Muscle of leg (tissue), 16 donors: ENCODE data around the gene SYNCRIP. TPM values are rescaled to one million over a fixed set of nuclear protein-coding genes. Genes with fewer than 3 reads are reported as not detected.
"Not testable (repeated sequence)": the region's sequence is repeated elsewhere in the genome, so short reads cannot be mapped to it uniquely, and the experiment has no call there.

Experiments used
- DNase-seq: peaks from one replicate; pipeline ENCODE4 v3.0.0; 2013
- H3K27ac ChIP-seq: one replicate; pipeline ENCODE4 v1.5.1; 2013; ENCODE audit warnings: mild to moderate bottlenecking, low read length, control low read depth
- H3K27me3 ChIP-seq: one replicate; pipeline ENCODE4 v1.6.1; 2013; ENCODE audit warnings: low read length; ENCODE audit not compliant: control insufficient read depth, insufficient read depth
- H3K36me3 ChIP-seq: one replicate; pipeline ENCODE4 v1.6.1; 2013; ENCODE audit warnings: low read length; ENCODE audit not compliant: control insufficient read depth, insufficient read depth
- H3K4me1 ChIP-seq: one replicate; pipeline ENCODE4 v1.6.1; 2013; ENCODE audit warnings: low read length; ENCODE audit not compliant: control insufficient read depth, insufficient read depth
- H3K4me3 ChIP-seq: one replicate; pipeline ENCODE4 v1.5.1; 2013; ENCODE audit warnings: low read length, control low read depth
- H3K9me3 ChIP-seq: replicated peaks from 2 replicates; pipeline ENCODE4 v1.6.1; 2013; ENCODE audit warnings: low read depth, low read length; ENCODE audit not compliant: control insufficient read depth
- WGBS: methylation state at CpG from one replicate; pipeline ENCODE4 v1.1.5; 2013; ENCODE audit warnings: missing lambda C conversion rate; ENCODE audit not compliant: insufficient coverage; 5-methylcytosine and 5-hydroxymethylcytosine counted together
- long read RNA-seq, 11 donors: transcript quantifications; one replicate each; lab custom pipeline, GENCODE V29; 2026
- polyA plus RNA-seq, 8 donors: library from polyadenylated mRNA; unstranded; fragments of 120-200 nt; gene quantifications; one replicate each; pipeline versions ENCODE4 v1.2.1 to v1.2.3, GENCODE V29; 2013; ENCODE audit warnings: inconsistent platforms in 1 of 8, low replicate concordance in 1 of 8; ENCODE audit not compliant: insufficient read length in 8 of 8, insufficient read depth in 1 of 8
- total RNA-seq: library from RNA; stranded (reverse); fragments of 120-200 nt; gene quantifications from one replicate; pipeline ENCODE4 v1.2.4, GENCODE V29; 2013

Gene SYNCRIP
- 56.3 TPM for total RNA-seq
- polyA plus RNA-seq: 100 to 1,000 TPM in 5 of 8 donors, 10 to 100 TPM in 3; 74.7 to 126 (median 101) TPM
- long read RNA-seq, donor 1, partial matches to known transcripts: 7 of 8 reads
- long read RNA-seq, donor 1, other reads (novel, unspliced or antisense): 0 of 8 reads
- long read RNA-seq, donor 2: 0 reads
- long read RNA-seq, donor 3, full-length matches to known transcripts: 6 of 26 reads
- long read RNA-seq, donor 3, partial matches to known transcripts: 20 of 26 reads
- long read RNA-seq, donor 3, other reads (novel, unspliced or antisense): 0 of 26 reads
- long read RNA-seq, donor 4, full-length matches to known transcripts: 1 of 7 reads
- long read RNA-seq, donor 4, partial matches to known transcripts: 6 of 7 reads
- long read RNA-seq, donor 4, other reads (novel, unspliced or antisense): 0 of 7 reads
- long read RNA-seq, donor 5, full-length matches to known transcripts: 19 of 109 reads
- long read RNA-seq, donor 5, partial matches to known transcripts: 90 of 109 reads
- long read RNA-seq, donor 5, other reads (novel, unspliced or antisense): 0 of 109 reads
- long read RNA-seq, donor 6, full-length matches to known transcripts: 8 of 29 reads
- long read RNA-seq, donor 6, partial matches to known transcripts: 21 of 29 reads
- long read RNA-seq, donor 6, other reads (novel, unspliced or antisense): 0 of 29 reads
- long read RNA-seq, donor 7, full-length matches to known transcripts: 9 of 56 reads
- long read RNA-seq, donor 7, partial matches to known transcripts: 47 of 56 reads
- long read RNA-seq, donor 7, other reads (novel, unspliced or antisense): 0 of 56 reads
- long read RNA-seq, donor 8, full-length matches to known transcripts: 9 of 20 reads
- long read RNA-seq, donor 8, partial matches to known transcripts: 11 of 20 reads
- long read RNA-seq, donor 8, other reads (novel, unspliced or antisense): 0 of 20 reads
- long read RNA-seq, donor 9, full-length matches to known transcripts: 5 of 54 reads
- long read RNA-seq, donor 9, partial matches to known transcripts: 49 of 54 reads
- long read RNA-seq, donor 9, other reads (novel, unspliced or antisense): 0 of 54 reads
- long read RNA-seq, donor 10, full-length matches to known transcripts: 6 of 57 reads
- long read RNA-seq, donor 10, partial matches to known transcripts: 51 of 57 reads
- long read RNA-seq, donor 10, other reads (novel, unspliced or antisense): 0 of 57 reads
- long read RNA-seq, donor 11, full-length matches to known transcripts: 3 of 37 reads
- long read RNA-seq, donor 11, partial matches to known transcripts: 34 of 37 reads
- long read RNA-seq, donor 11, other reads (novel, unspliced or antisense): 0 of 37 reads

- H3K4me3 ChIP-seq: peak within 1 kb of the TSS; percentile 98
- peak; percentile 100 for DNase-seq
- peaks cover 10% of the 10 kb centered on the region for H3K36me3 ChIP-seq
- peaks cover 4% of the 10 kb centered on the region for H3K4me1 ChIP-seq
- no peaks in the 10 kb centered on the region for H3K27me3 ChIP-seq
- no peaks in the 10 kb centered on the region for H3K9me3 ChIP-seq
- H3K27ac ChIP-seq: peak within 1 kb of the TSS; percentile 100
- WGBS: under 1% methylated on average over 55 of the region's 76 CpGs
These were observed at the start of gene SYNCRIP for GRCh38 chr6:85642774-85643536. Gene SYNCRIP (minus strand): TSS chr6:85642886. CDS start chr6:85641439, 1,447 bp downstream.

GRCh38 chr6:85691478-85691877 is 48.8 kb upstream of the SYNCRIP start:
- Histone ChIP-seq H3K27ac (no peak overlapping the region), H3K9me3 (no peaks in the 10 kb centered on the region), H3K4me1 (no peaks in the 10 kb centered on the region), H3K27me3 (no peaks in the 10 kb centered on the region), H3K36me3 (no peaks in the 10 kb centered on the region), H3K4me3 (no peak overlapping the region)
- WGBS: 100% methylated on average over 1 of the region's 1 CpG
- DNase-seq: no peak

- H3K4me3 ChIP-seq: no peak overlapping the region
- no peaks in the 10 kb centered on the region for H3K36me3 ChIP-seq
- DNase-seq: no peak
- no peaks in the 10 kb centered on the region for H3K4me1 ChIP-seq
- H3K9me3 ChIP-seq: no peaks in the 10 kb centered on the region
- H3K27ac ChIP-seq: no peak overlapping the region
- no peaks in the 10 kb centered on the region for H3K27me3 ChIP-seq
These were observed 47.4 kb upstream of the SYNCRIP start for GRCh38 chr6:85690071-85690470.

- Histone ChIP-seq H3K9me3 (no peaks in the 10 kb centered on the region), H3K4me1 (no peaks in the 10 kb centered on the region), H3K4me3 (no peak overlapping the region), H3K27ac (no peak overlapping the region), H3K36me3 (no peaks in the 10 kb centered on the region), H3K27me3 (no peaks in the 10 kb centered on the region)
- DNase-seq: no peak
- WGBS: 89% methylated on average over 3 of the region's 4 CpGs
These were observed 43.0 kb upstream of the SYNCRIP start for GRCh38 chr6:85685713-85686112.

- Histone ChIP-seq H3K9me3 (no peaks in the 10 kb centered on the region), H3K27me3 (no peaks in the 10 kb centered on the region), H3K4me1 (no peaks in the 10 kb centered on the region), H3K36me3 (no peaks in the 10 kb centered on the region), H3K27ac (no peak overlapping the region), H3K4me3 (no peak overlapping the region)
- 80% methylated on average over 1 of the region's 2 CpGs for WGBS
- no peak for DNase-seq
These were observed 42.1 kb upstream of the SYNCRIP start for GRCh38 chr6:85684809-85685171.

GRCh38 chr6:85684133-85684808 is 41.6 kb upstream of the SYNCRIP start:
- Histone ChIP-seq H3K4me1 (peaks cover under 1% of the 10 kb centered on the region), H3K36me3 (no peaks in the 10 kb centered on the region), H3K27ac (no peak overlapping the region), H3K9me3 (no peaks in the 10 kb centered on the region), H3K4me3 (no peak overlapping the region), H3K27me3 (no peaks in the 10 kb centered on the region)
- WGBS: no CpG with 5 or more reads among the region's 2 CpGs
- DNase-seq: no peak

GRCh38 chr6:85681899-85682298 is 39.2 kb upstream of the SYNCRIP start:
- no CpG with 5 or more reads among the region's 4 CpGs for WGBS
- not testable (repeated sequence) for H3K4me3 ChIP-seq, DNase-seq, H3K27me3 ChIP-seq, H3K36me3 ChIP-seq, H3K27ac ChIP-seq, H3K9me3 ChIP-seq, H3K4me1 ChIP-seq

- no peak overlapping the region for H3K27ac ChIP-seq
- DNase-seq: no peak
- H3K4me1 ChIP-seq: peaks cover 6% of the 10 kb centered on the region
- H3K9me3 ChIP-seq: no peaks in the 10 kb centered on the region
- H3K27me3 ChIP-seq: no peaks in the 10 kb centered on the region
- H3K36me3 ChIP-seq: peaks cover 5% of the 10 kb centered on the region
- WGBS: no CpG with 5 or more reads among the region's 7 CpGs
- H3K4me3 ChIP-seq: no peak overlapping the region
These were observed 37.7 kb upstream of the SYNCRIP start for GRCh38 chr6:85680388-85680787.
